GM18870 (cell line): ENCODE data around the gene HECW1.
"Not testable (repeated sequence)": the region's sequence is repeated elsewhere in the genome, so short reads cannot be mapped to it uniquely, and the experiment has no call there.

Experiments used
- ATAC-seq: cut with Tn5 transposase; IDR thresholded peaks from one replicate; pipeline ENCODE4 v1.9.1; 2021; ENCODE audit warnings: moderate library complexity; ENCODE audit not compliant: unreplicated experiment

HECW1 gene

GRCh38 chr7:43460733-43461348 is 348.4 kb downstream of the HECW1 start:
- no peak for ATAC-seq

DNA sequence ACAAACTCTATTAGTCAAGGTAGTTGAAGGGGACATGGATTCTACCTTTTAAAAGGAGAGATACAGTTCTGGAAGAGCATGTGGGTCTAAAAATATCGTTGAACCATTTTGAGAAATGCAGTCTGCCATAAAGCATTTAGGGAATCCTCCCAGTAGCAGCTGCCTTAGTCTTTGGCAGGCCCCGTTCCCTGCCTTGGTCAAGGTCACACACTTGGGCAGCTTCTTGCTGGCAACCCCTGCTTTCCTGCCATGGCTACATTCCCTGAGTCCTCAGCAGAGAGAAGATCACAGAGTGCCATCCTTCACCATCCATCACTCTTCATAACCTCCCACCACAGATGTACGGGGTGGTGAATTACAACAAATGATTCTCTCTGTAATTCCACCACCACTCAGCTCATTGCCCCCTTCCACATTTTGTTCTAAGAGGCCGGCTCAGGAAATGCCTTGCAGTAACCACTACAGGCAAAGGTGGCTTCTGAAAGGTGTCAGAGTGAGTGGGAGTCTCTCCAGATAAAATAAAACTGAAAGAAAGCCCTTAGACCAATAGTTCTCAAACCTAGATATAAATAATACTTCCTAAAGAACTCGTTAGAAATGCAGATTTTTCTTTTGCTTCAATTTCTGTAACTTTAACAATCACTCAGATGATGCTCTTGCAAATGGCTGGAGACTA is 349.0 kb downstream of the HECW1 start:
- no peak for ATAC-seq

GRCh38 chr7:43462836-43463235 is 350.4 kb downstream of the HECW1 start:
- no peak for ATAC-seq

DNA sequence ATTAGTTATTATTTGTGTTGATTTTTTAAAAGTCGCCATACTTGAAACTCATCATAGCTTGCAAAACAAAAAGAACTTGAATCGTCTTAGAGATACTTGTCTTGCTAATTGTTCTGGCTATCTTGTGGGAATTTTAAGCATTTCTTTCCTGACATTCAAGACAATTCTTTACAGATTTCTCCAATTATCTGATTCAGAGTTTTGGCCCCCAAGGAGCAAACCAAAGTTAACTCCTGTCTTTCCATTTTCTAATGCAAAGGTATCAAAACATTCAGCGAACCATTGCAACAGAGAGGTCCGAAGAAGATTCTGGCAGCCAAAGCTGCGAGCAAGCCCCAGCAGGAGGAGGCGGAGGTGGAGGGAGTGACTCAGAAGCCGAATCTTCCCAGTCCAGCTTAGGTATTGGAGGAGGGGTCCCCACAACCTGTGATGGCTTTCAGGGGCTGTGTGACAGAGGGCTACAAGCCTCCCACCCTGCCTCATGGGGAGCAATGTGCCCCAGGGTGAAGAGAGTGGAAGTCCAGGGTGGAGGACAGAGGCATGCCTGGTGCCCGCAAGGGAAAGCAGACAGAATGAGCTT is 351.0 kb downstream of the HECW1 start:
- ATAC-seq = no peak

DNA sequence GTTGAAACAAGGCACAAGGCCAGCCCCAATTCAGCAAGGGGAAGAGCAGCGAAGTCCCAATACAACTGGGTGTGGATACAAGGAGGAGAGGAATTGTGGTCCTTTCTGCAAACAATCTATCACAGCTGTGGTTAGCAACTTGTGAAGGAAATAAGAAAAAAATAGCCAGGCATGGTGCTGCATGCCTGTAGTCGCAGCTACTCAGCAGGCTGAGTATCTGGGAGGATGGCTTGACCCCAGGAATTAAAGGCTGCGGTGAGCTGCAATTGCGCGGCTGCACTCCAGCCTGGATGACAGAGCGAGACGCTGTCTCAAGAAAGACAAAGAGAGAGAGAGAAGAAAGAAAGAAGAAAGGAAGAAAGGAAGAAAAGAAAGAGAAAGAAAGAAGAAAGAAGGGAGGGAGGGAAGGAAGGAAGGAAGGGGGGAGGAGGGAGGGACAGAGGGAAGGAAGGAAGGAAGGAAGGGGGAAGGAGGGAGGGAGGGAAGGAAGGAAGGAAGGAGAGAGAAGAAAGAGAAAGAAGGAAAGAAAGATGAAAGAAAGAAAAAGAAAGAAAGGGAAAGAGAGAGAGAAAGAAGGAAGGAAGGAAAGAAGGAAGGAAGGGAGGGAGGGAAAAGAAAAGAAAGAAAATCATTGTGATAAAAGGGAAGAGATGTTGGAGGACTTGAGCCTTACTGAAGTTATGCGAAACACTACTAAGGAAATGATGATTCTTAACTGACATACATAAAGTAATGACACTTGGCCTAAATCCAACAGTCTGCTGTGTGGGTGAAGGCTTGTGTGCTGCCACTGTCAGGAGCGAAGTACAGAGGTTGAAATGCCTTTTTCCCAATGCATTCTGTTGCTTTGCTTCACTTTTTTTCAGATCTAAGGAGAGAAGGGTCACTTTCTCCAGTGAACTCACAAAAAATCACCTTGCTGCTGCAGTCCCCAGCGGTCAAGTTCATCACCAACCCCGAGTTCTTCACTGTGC is 353.4 kb downstream of the HECW1 start:
- no peak for ATAC-seq

DNA sequence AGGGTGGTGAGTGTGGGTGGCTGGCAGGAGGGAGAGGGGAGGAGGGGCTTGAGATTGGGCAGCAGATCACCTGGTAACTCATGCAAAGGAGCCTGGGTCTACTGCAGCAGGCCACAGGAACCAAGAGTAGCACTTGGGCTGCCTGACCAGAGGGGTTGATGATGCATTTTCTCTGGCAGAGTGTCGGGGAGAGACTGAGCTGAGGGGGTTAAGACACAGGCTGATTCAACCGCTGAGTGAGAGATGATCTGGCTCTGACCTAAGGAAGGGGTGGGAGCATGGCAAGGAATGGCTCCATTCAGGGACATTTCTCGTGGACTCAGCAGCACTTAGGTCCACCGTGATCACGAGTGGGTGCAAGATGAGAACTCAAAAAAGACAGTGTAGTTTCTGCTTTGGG is 355.0 kb downstream of the HECW1 start:
- ATAC-seq = no peak

DNA sequence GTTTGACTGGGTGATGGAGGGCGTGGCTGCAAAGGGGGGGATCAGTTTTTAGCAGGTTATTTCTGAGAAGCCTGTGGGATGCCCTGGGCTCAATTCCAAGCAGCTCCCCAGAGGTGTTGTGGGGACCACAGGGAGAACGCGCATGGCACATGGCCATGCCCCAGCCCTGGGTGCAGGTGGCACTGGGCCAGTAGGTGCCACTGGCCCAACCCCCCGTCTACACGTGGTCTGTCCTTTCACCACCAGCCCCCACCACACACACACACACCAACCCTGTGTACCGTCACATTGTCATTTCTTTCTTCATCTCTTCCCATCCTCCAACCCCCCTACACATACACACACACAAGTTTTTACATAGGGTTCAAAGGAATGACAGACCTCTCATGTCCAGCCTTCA is 355.4 kb downstream of the HECW1 start:
- no peak for ATAC-seq

GRCh38 chr7:43469051-43469450 is 356.6 kb downstream of the HECW1 start:
- ATAC-seq = no peak

GRCh38 chr7:43470110-43470509 is 357.7 kb downstream of the HECW1 start:
- no peak for ATAC-seq

DNA sequence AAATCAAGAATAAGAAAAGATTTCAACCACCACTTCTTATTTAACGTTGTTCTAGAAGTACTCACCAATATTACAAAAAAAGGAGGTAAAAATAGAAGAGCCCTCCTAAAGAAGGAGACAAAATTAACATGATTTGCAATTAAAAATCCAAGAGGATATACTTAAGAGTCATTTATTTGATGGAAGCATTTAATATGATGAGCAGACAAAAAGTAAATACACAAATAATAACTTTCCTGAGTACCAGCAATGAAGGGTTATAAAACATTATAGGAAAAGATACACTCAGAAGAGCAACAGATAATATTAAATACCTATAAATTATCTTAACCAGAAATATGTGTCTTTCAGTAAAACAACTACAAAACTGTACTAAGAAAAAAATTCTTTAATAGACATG is 363.5 kb downstream of the HECW1 start:
- no peak for ATAC-seq

GRCh38 chr7:43476896-43477295 is 364.4 kb downstream of the HECW1 start:
- ATAC-seq = no peak

GRCh38 chr7:43479042-43479441 is 366.6 kb downstream of the HECW1 start:
- no peak for ATAC-seq

DNA sequence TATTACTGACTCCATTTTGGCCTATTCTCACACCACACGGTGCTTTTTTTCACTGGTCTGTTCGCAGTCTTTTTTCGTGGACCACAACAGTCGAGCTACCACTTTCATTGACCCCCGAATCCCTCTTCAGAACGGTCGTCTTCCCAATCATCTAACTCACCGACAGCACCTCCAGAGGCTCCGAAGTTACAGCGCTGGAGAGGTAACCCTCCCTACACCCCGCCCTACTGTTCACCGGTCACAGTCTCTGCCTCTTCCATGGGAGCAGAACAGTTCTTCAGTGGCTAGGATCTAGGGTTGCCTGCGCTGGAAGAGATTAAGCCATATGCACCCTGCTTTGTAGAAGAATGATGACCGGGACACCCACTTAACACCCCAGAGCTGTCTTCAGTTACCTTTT is 367.1 kb downstream of the HECW1 start:
- ATAC-seq = no peak

GRCh38 chr7:43480581-43480980 is 368.1 kb downstream of the HECW1 start:
- ATAC-seq = no peak

DNA sequence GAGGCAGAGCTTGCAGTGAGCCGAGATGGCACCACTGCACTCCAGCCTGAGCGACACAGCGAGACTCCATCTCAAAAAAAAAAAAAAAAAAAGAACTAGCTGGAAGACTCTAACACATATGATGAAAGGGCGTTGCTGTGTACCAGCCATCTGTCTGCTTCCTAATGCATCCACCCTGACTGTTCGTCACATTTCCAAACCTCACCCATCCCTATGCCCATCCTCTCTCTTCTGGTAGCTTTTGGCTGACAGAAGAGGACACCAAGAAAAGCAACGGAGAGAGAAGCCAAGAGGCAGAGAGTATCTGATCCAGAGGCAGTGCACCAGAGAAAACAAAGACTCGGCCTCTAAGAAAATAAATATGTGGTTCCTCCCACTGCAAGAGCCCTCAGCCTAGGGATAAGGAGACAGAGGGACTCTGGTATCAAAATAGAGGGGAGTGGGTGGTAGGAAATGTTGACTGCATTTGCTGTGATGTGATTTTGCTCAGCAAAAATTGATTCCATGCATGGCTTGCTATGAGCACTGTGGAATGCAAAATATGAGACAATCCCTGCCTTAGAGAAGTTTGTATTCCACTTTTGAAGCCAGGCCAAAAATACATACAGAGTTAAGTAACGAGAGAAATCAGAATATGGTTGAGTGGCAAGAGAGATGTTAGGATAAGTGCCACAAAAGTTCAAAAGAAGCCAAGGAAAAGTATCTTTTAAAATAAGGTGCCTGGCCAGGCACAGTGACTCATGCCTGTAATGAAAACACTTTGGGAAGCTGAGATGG is 369.6 kb downstream of the HECW1 start:
- ATAC-seq = no peak

DNA sequence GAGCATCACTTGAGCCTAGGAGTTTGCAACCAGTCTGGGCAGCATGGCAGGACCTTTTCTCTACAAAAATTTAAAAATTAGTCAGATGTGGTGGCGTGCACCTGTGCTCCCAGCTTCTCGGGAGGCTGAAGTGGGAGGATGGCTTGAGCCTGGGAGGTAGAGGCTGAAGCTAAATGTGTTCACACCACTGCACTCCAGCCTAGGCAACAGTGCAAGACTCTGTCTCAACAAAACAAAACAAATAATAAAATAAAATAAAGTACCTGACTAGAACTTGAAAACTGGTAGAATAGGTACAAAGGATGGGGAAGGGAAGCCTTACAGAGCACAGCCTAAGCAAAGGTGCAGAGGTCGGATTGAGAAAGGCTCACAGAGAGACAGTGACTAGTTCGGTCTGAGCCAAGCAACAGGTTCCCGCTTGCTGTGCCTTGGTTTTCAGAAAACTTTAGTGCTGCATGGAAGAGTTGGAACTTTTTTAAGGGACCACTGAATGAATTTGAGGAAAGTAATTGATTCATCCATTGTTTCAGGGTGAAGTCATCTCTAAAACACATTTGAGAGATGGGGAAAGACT is 370.3 kb downstream of the HECW1 start:
- no peak for ATAC-seq

DNA sequence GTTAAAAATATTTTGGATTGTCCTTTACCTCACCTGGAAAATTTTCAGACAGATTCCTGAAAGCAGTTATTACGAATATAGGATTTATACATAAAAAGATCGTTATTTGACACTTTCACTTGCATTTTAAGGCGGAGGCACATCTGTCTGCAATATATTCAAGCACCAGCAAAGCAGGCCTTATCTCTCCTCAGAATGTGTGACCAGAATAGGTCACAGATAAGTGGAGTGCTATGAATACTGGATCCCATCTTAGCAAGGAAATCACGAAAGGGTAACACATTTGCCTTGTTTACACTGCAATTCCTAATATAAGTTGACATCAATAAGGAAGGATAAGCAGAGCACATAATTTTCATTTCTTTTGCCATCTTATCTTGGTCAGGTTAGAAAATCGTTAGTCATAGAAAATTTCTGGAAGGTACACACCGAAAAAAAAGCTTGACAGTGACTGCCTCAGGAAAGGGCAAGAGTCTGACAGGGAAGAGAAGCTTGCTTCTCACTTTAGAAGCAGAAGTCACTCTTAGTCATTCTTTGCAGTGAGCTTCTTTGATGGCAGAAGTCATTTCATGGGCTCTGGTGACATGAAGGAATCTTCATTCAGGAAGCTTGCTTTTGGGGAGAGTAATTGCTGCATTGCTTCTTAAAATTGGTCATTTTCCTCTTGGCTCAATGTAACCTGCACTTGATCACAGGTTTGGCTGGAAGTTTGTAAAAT is 372.4 kb downstream of the HECW1 start:
- ATAC-seq = no peak

- ATAC-seq = no peak
These were observed 373.1 kb downstream of the HECW1 start for GRCh38 chr7:43485580-43485979.

DNA sequence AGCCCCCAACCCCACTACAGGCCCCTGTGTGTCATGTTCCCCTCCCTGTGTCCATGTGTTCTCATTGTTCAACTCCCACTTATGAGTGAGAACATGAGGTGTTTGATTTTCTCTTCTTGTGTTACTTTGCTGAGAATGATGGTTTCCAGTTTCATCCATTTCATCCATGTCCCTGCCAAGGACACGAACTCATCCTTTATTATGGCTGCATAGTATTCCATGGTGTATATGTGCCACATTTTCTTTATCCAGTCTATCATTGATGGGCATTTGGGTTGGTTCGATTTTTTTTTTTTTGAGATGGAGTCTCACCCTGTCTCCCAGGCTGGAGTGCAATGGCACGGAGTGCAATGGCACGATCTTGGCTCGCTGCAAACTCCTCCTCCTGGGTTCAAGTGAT is 373.6 kb downstream of the HECW1 start:
- ATAC-seq = not testable (repeated sequence)

- no peak for ATAC-seq
These were observed 374.2 kb downstream of the HECW1 start for GRCh38 chr7:43486634-43487033.
